SK-N-SH (cell line): Measurements from ENCODE around the gene RABGAP1L. TPM values are rescaled to one million over a fixed set of nuclear protein-coding genes. Genes with fewer than 3 reads are reported as not detected.

ENCODE experiments used
- CTCF ChIA-PET: fragments of 300-600, 350-600 bp; formaldehyde crosslinking; extraction: SDS; loops from one replicate; lab custom pipeline; 2021; lab: Yijun Ruan, JAX
- POLR2A ChIA-PET: fragments of 350-600 bp; sonication (Branson Sonifier 250); formaldehyde crosslinking; extraction: SDS; loops from one replicate; lab custom pipeline; 2020; ENCODE audit warnings: antibody characterized with exemption, inconsistent platforms; lab: Yijun Ruan, JAX
- DNase-seq: peaks from one replicate; pipeline ENCODE4 v3.0.0; 2012
- H2AFZ ChIP-seq: fragments of 200-600 bp; sonication (generic); 2 replicates; pipeline ENCODE4 v1.8.1; 2016; ENCODE audit warnings: antibody characterized with exemption, mild to moderate bottlenecking, low read depth
- H3F3A ChIP-seq: fragments of 200-600 bp; sonication (generic); replicated peaks from 2 replicates; pipeline ENCODE3; 2016; ENCODE audit warnings: antibody characterized with exemption, mild to moderate bottlenecking; ENCODE audit not compliant: insufficient read depth
- H3K27ac ChIP-seq, 2 experiments: fragments of 200-500 bp in 1 of 2; fragments of 200-600 bp in 1 of 2; sonication (Bioruptor generic) in 1 of 2; sonication (generic), shearing (Covaris generic) in 1 of 2; 2 replicates each; pipeline versions ENCODE4 v1.5.1 to v1.6.1; 2014 to 2016; ENCODE audit warnings: low read depth in 2 of 2, inconsistent platforms in 1 of 2, low read length in 1 of 2, mild to moderate bottlenecking in 1 of 2, mixed read lengths in 1 of 2
- H3K27me3 ChIP-seq: fragments of 200-600 bp; sonication (generic), shearing (Covaris generic); 2 replicates; pipeline ENCODE4 v1.6.1; 2016; ENCODE audit warnings: mixed run types; ENCODE audit not compliant: insufficient read depth
- H3K36me3 ChIP-seq, 2 experiments: fragments of 200-500 bp in 1 of 2; fragments of 200-600 bp in 1 of 2; sonication (Bioruptor generic) in 1 of 2; sonication (generic) in 1 of 2; replicated peaks in 1 of 2; 2 replicates each; pipeline versions ENCODE3 to v1.5.1; 2014 to 2016; ENCODE audit warnings: low read length in 1 of 2, mild to moderate bottlenecking in 1 of 2; ENCODE audit not compliant: insufficient read depth in 2 of 2, control insufficient read depth in 1 of 2
- H3K4me1 ChIP-seq, 2 experiments: fragments of 200-500 bp in 1 of 2; fragments of 200-600 bp in 1 of 2; sonication (Bioruptor generic) in 1 of 2; sonication (generic), shearing (Covaris generic) in 1 of 2; 2 replicates each; pipeline versions ENCODE4 v1.5.1 to v1.6.1; 2014 to 2016; ENCODE audit warnings: low read depth in 1 of 2, low read length in 1 of 2, mixed run types in 1 of 2; ENCODE audit not compliant: insufficient read depth in 2 of 2, control insufficient read depth in 1 of 2
- H3K4me2 ChIP-seq: fragments of 200-600 bp; sonication (generic), shearing (Covaris generic); 2 replicates; pipeline ENCODE4 v1.6.1; 2017; ENCODE audit warnings: mixed run types
- H3K4me3 ChIP-seq, 2 experiments: fragments of 200-500 bp in 1 of 2; fragments of 200-600 bp in 1 of 2; sonication (Bioruptor generic) in 1 of 2; sonication (generic), shearing (Covaris generic) in 1 of 2; 2 replicates each; pipeline versions ENCODE4 v1.5.1 to v1.8.1; 2014 to 2016; ENCODE audit warnings: low read depth in 2 of 2, inconsistent platforms in 1 of 2, low read length in 1 of 2, mild to moderate bottlenecking in 1 of 2, mixed read lengths in 1 of 2, moderate library complexity in 1 of 2
- H3K79me2 ChIP-seq: fragments of 200-600 bp; sonication (generic); 2 replicates; pipeline ENCODE4 v1.8.1; 2017; ENCODE audit warnings: mild to moderate bottlenecking; ENCODE audit not compliant: insufficient read depth
- H3K9ac ChIP-seq: fragments of 200-600 bp; sonication (generic); 2 replicates; pipeline ENCODE4 v1.6.1; 2017; ENCODE audit warnings: mixed run types
- H3K9me2 ChIP-seq: fragments of 200-600 bp; sonication (generic); 2 replicates; pipeline ENCODE4 v1.6.1; 2017; ENCODE audit warnings: mixed run types
- H3K9me3 ChIP-seq: fragments of 200-600 bp; sonication (generic); 2 replicates; pipeline ENCODE4 v1.6.1; 2017; ENCODE audit warnings: mixed run types, mild to moderate bottlenecking, moderate library complexity
- H4K20me1 ChIP-seq: fragments of 200-600 bp; sonication (generic); 2 replicates; pipeline ENCODE4 v1.6.1; 2017; ENCODE audit warnings: mild to moderate bottlenecking, mixed run types; ENCODE audit not compliant: insufficient read depth
- EZH2phosphoT487 ChIP-seq: fragments of 200-600 bp; sonication (generic); IDR thresholded peaks from 2 replicates; pipeline ENCODE4 v1.6.1; 2017; ENCODE audit warnings: low read depth, mixed run types, mild to moderate bottlenecking, antibody characterized with exemption, moderate library complexity, borderline replicate concordance
- FOSL2 ChIP-seq: IDR thresholded peaks from 2 replicates; pipeline ENCODE4 v1.4.0; 2012; ENCODE audit warnings: low read depth, mild to moderate bottlenecking, moderate library complexity, borderline replicate concordance
- FOXM1 ChIP-seq: IDR thresholded peaks from 2 replicates; pipeline ENCODE4 v1.4.0; 2012; ENCODE audit warnings: low read depth, mild to moderate bottlenecking
- GABPA ChIP-seq: IDR thresholded peaks from 2 replicates; pipeline ENCODE4 v1.4.0; 2012; ENCODE audit warnings: low read depth, mild to moderate bottlenecking
- GATA2 ChIP-seq: sonication (generic); formaldehyde crosslinking; IDR thresholded peaks from 2 replicates; pipeline ENCODE4 v1.5.0; 2020; ENCODE audit warnings: mild to moderate bottlenecking, missing genetic modification reagents
- MEF2A ChIP-seq: IDR thresholded peaks from 2 replicates; pipeline ENCODE4 v1.4.0; 2012; ENCODE audit warnings: low read depth, borderline replicate concordance
- MXI1 ChIP-seq: IDR thresholded peaks from 2 replicates; pipeline ENCODE4 v1.6.1; 2012; ENCODE audit warnings: mild to moderate bottlenecking, low read depth, low read length, improper control_type of control experiment
- NFIC ChIP-seq: IDR thresholded peaks from 2 replicates; pipeline ENCODE4 v1.4.0; 2012; ENCODE audit warnings: borderline replicate concordance
- NRF1 ChIP-seq: IDR thresholded peaks from 2 replicates; pipeline ENCODE4 v1.6.1; 2012; ENCODE audit warnings: low read depth, mild to moderate bottlenecking, low read length
- POLR2AphosphoS5 ChIP-seq: IDR thresholded peaks from 2 replicates; pipeline ENCODE4 v1.6.1; 2012; ENCODE audit warnings: low read depth, low read length
- RXRA ChIP-seq: IDR thresholded peaks from 2 replicates; pipeline ENCODE4 v1.4.0; 2012; ENCODE audit warnings: low read depth, mild to moderate bottlenecking, borderline replicate concordance
- TAF1 ChIP-seq: IDR thresholded peaks from 2 replicates; pipeline ENCODE4 v1.6.1; 2012; ENCODE audit warnings: low read depth, mild to moderate bottlenecking, low read length, moderate library complexity, borderline replicate concordance
- TCF12 ChIP-seq: IDR thresholded peaks from 2 replicates; pipeline ENCODE4 v1.4.0; 2012
- TEAD4 ChIP-seq: IDR thresholded peaks from 2 replicates; pipeline ENCODE4 v1.4.0; 2012; ENCODE audit warnings: mild to moderate bottlenecking, borderline replicate concordance; ENCODE audit not compliant: insufficient read depth
- WGBS: methylation state at CpG from one replicate; pipeline ENCODE4 v1.1.6; 2017; ENCODE audit warnings: low lambda C conversion rate; 5-methylcytosine and 5-hydroxymethylcytosine counted together
- polyA plus RNA-seq, 3 experiments: library from polyadenylated mRNA; depleted of rRNA; stranded (reverse); fragments of >200 nt; gene quantifications; 2 replicates each; pipeline ENCODE4 v1.2.3, GENCODE V29; 2012
- TF ChIP-seq, protein P1 (sequence below): IDR thresholded peaks from 2 replicates; pipeline ENCODE4; 2012
- TF ChIP-seq, protein P2 (sequence below): IDR thresholded peaks from 2 replicates; pipeline ENCODE4 v1.6.1; 2012; ENCODE audit warnings: mild to moderate bottlenecking, low read depth, low read length, moderate library complexity
- TF ChIP-seq, protein P3 (sequence below): fragments of 150-350 bp; IDR thresholded peaks from 2 replicates; pipeline ENCODE4 v1.6.1; 2017; ENCODE audit warnings: antibody characterized with exemption, low read length, low read depth, borderline replicate concordance
- TF ChIP-seq, protein P4 (sequence below): fragments of 150-350 bp; IDR thresholded peaks from 2 replicates; pipeline ENCODE4 v1.6.1; 2016; ENCODE audit warnings: mild to moderate bottlenecking, low read depth, low read length

RABGAP1L gene
- polyA plus RNA-seq, 1 of the 3 experiments (the other 2 are of a cell fraction): 7.2 TPM

DNA sequence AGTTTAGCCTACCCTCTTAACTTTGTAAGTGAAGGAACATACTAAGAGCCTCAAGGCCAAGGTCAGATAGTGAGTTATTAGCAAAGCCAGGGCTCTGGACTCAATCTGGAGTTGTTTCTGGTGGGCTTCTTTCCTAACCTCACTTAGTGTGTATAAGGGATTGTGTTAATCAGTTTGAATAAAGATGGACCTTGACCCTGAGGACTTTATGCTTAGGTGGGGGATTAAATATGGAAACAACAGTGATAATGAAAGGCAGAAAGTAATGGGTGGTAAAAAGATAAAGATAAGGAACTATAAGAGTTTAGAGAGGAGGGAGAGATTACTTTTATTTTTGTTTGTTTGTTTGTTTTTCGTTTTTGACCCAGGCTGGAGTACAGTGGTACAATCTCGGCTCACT is 5.5 kb downstream of the RABGAP1L start:
- no peaks in the 10 kb centered on the region for H3K36me3 ChIP-seq
- H3K4me1 ChIP-seq: peaks cover 0 to 3% of the 10 kb centered on the region in 2 experiments; a peak in 2 of 4 replicates
- no peaks in the 10 kb centered on the region for H4K20me1 ChIP-seq
- H3K27me3 ChIP-seq: no peaks in the 10 kb centered on the region
- TF ChIP-seq, protein P1, sequence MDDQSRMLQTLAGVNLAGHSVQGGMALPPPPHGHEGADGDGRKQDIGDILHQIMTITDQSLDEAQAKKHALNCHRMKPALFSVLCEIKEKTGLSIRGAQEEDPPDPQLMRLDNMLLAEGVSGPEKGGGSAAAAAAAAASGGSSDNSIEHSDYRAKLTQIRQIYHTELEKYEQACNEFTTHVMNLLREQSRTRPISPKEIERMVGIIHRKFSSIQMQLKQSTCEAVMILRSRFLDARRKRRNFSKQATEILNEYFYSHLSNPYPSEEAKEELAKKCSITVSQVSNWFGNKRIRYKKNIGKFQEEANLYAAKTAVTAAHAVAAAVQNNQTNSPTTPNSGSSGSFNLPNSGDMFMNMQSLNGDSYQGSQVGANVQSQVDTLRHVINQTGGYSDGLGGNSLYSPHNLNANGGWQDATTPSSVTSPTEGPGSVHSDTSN: no peak
- TF ChIP-seq, protein P2, sequence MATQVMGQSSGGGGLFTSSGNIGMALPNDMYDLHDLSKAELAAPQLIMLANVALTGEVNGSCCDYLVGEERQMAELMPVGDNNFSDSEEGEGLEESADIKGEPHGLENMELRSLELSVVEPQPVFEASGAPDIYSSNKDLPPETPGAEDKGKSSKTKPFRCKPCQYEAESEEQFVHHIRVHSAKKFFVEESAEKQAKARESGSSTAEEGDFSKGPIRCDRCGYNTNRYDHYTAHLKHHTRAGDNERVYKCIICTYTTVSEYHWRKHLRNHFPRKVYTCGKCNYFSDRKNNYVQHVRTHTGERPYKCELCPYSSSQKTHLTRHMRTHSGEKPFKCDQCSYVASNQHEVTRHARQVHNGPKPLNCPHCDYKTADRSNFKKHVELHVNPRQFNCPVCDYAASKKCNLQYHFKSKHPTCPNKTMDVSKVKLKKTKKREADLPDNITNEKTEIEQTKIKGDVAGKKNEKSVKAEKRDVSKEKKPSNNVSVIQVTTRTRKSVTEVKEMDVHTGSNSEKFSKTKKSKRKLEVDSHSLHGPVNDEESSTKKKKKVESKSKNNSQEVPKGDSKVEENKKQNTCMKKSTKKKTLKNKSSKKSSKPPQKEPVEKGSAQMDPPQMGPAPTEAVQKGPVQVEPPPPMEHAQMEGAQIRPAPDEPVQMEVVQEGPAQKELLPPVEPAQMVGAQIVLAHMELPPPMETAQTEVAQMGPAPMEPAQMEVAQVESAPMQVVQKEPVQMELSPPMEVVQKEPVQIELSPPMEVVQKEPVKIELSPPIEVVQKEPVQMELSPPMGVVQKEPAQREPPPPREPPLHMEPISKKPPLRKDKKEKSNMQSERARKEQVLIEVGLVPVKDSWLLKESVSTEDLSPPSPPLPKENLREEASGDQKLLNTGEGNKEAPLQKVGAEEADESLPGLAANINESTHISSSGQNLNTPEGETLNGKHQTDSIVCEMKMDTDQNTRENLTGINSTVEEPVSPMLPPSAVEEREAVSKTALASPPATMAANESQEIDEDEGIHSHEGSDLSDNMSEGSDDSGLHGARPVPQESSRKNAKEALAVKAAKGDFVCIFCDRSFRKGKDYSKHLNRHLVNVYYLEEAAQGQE: no peak
- TF ChIP-seq, protein P3, sequence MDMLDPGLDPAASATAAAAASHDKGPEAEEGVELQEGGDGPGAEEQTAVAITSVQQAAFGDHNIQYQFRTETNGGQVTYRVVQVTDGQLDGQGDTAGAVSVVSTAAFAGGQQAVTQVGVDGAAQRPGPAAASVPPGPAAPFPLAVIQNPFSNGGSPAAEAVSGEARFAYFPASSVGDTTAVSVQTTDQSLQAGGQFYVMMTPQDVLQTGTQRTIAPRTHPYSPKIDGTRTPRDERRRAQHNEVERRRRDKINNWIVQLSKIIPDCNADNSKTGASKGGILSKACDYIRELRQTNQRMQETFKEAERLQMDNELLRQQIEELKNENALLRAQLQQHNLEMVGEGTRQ: no peak
- TF ChIP-seq TEAD4: no peak
- H3K79me2 ChIP-seq: peaks cover 44% of the 10 kb centered on the region
- POLR2A ChIA-PET: no interaction called here
- no peak overlapping the region for H3K4me3 ChIP-seq
- WGBS: 97% methylated on average over 2 of the region's 2 CpGs
- no peak overlapping the region for H3K27ac ChIP-seq
- no peaks in the 10 kb centered on the region for H3F3A ChIP-seq
- H3K9me3 ChIP-seq: no peaks in the 10 kb centered on the region
- no peaks in the 10 kb centered on the region for H3K9me2 ChIP-seq
- CTCF ChIA-PET: no interaction called here
- H3K9ac ChIP-seq: no peak overlapping the region
- H3K4me2 ChIP-seq: no peak overlapping the region
- no peak for DNase-seq
- no peak overlapping the region for H2AFZ ChIP-seq

DNA sequence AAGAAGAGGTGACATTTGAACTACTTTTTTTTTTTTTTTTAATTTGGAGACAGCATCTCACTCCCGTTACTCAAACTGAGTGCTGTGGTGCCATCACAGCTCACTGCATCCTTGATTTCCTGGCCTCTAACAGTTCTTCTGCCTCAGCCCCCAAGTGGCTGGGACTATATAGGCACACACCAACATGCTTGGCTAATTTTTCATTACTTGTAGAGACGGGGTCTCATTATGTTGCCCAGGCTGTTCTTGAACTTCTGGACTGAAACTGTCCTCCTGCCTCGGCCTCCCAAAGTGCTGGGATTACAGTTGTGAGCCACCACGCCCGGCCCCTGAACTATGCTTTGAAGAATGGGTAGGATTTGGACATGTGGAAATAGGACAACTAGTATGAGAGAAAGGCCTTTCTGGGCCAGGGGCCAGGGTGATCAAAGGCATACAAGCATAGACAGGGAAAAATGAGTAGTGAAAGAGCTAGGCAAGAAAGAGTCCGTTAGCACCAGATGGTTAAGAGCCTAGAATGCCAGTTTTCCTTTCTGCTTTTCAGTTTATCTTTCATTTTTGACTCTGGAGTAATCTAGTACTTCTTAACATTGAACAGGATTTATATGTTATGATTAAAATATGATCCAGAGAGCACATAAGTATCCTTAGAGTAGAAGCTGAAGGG is 6.3 kb downstream of the RABGAP1L start:
- WGBS: 91% methylated on average over 6 of the region's 6 CpGs
- H3K9me3 ChIP-seq: no peaks in the 10 kb centered on the region
- H3K9me2 ChIP-seq: no peaks in the 10 kb centered on the region
- H2AFZ ChIP-seq: no peak overlapping the region
- H3K36me3 ChIP-seq: no peaks in the 10 kb centered on the region
- ChIA-PET CTCF (no interaction called here), POLR2A (no interaction called here)
- H3K4me2 ChIP-seq: no peak overlapping the region
- H3K4me1 ChIP-seq: no peaks in the 10 kb centered on the region; a peak in 2 of 4 replicates
- TF ChIP-seq RXRA (no peak), MEF2A (no peak), NFIC (no peak), GATA2 (CRISPR knock-in tag) (no peak), MXI1 (no peak), TEAD4 (no peak), GABPA (no peak), FOXM1 (no peak), TAF1 (no peak), TCF12 (no peak), FOSL2 (no peak), EZH2phosphoT487 (no peak), NRF1 (no peak), POLR2AphosphoS5 (no peak)
- TF ChIP-seq, protein P4, sequence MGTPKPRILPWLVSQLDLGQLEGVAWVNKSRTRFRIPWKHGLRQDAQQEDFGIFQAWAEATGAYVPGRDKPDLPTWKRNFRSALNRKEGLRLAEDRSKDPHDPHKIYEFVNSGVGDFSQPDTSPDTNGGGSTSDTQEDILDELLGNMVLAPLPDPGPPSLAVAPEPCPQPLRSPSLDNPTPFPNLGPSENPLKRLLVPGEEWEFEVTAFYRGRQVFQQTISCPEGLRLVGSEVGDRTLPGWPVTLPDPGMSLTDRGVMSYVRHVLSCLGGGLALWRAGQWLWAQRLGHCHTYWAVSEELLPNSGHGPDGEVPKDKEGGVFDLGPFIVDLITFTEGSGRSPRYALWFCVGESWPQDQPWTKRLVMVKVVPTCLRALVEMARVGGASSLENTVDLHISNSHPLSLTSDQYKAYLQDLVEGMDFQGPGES: no peak
- TF ChIP-seq, protein P1: no peak
- H3K79me2 ChIP-seq: peaks cover 37% of the 10 kb centered on the region
- no peak overlapping the region for H3K4me3 ChIP-seq
- no peaks in the 10 kb centered on the region for H4K20me1 ChIP-seq
- no peak overlapping the region for H3K27ac ChIP-seq
- no peaks in the 10 kb centered on the region for H3F3A ChIP-seq
- no peak for DNase-seq
- H3K27me3 ChIP-seq: no peaks in the 10 kb centered on the region
- no peak overlapping the region for H3K9ac ChIP-seq
